A673 (cell line): ENCODE measurements around the gene TMEM38A. TPM values are rescaled to one million over a fixed set of nuclear protein-coding genes. Genes with fewer than 3 reads are reported as not detected.

Source experiments
- BruUV-seq: library from RNA; stranded (reverse); fragments of 400-500 nt; replicated peaks from 2 replicates; lab custom pipeline; 2021; lab: Mats Ljungman, UMichigan
- CTCF ChIA-PET: fragments of 300-600 bp; sonication (Branson Sonifier 250); formaldehyde crosslinking; loops from one replicate; lab custom pipeline; 2022; ENCODE audit warnings: antibody characterized with exemption; lab: Charles Lee
- POLR2A ChIA-PET: fragments of 300-600 bp; sonication (Branson Sonifier 250); formaldehyde crosslinking; loops from one replicate; lab custom pipeline; 2022; ENCODE audit warnings: antibody characterized with exemption; ENCODE audit not compliant: low non-redundant PET; lab: Charles Lee
- DNase-seq: peaks from one replicate; pipeline ENCODE4 v3.0.0-alpha.2; 2015; ENCODE audit warnings: low spot score
- H3K27ac ChIP-seq: fragments of 200-600 bp; sonication (generic); 2 replicates; pipeline ENCODE4 v1.5.1; 2016; ENCODE audit warnings: mixed run types, low read depth, mild to moderate bottlenecking, mixed read lengths, antibody characterized with exemption, low read length; ENCODE audit not compliant: poor library complexity, severe bottlenecking
- H3K27me3 ChIP-seq: fragments of 200-600 bp; sonication (generic); replicated peaks from 2 replicates; pipeline ENCODE4 v1.6.1; 2017; ENCODE audit warnings: mixed run types, low read depth, mild to moderate bottlenecking, mixed read lengths, antibody characterized with exemption, low read length; ENCODE audit not compliant: insufficient read depth, poor library complexity
- H3K36me3 ChIP-seq: fragments of 200-600 bp; sonication (generic); 2 replicates; pipeline ENCODE4 v1.6.1; 2016; ENCODE audit warnings: mixed run types, mild to moderate bottlenecking, mixed read lengths, antibody characterized with exemption, low read length; ENCODE audit not compliant: insufficient read depth, poor library complexity, severe bottlenecking
- H3K4me1 ChIP-seq: fragments of 200-600 bp; sonication (generic); 2 replicates; pipeline ENCODE4 v1.6.1; 2017; ENCODE audit warnings: mixed run types, mild to moderate bottlenecking, mixed read lengths, antibody characterized with exemption, low read length; ENCODE audit not compliant: insufficient read depth, poor library complexity, severe bottlenecking
- H3K4me3 ChIP-seq: fragments of 200-600 bp; sonication (generic); 2 replicates; pipeline ENCODE4 v1.5.1; 2016; ENCODE audit warnings: low read depth, mixed run types, mild to moderate bottlenecking, mixed read lengths, low read length; ENCODE audit not compliant: poor library complexity, severe bottlenecking
- H3K9me3 ChIP-seq: fragments of 200-600 bp; sonication (generic); 2 replicates; pipeline ENCODE4 v1.6.1; 2016; ENCODE audit warnings: mixed run types, low read depth, mild to moderate bottlenecking, mixed read lengths, antibody characterized with exemption, low read length; ENCODE audit not compliant: poor library complexity, severe bottlenecking
- EZH2 ChIP-seq: fragments of 200-600 bp; sonication (generic); IDR thresholded peaks from 2 replicates; pipeline ENCODE4 v1.6.1; 2017; ENCODE audit warnings: borderline replicate concordance, low read depth, mild to moderate bottlenecking, mixed read lengths, antibody characterized with exemption, low read length; ENCODE audit not compliant: poor library complexity, severe bottlenecking
- intact Hi-C: fragments of 100-400 bp; cut with micrococcal nuclease; formaldehyde crosslinking; loops from one replicate; pipeline ENCODE4 v1.10.0; 2022; ENCODE audit not compliant: unreplicated experiment
- total RNA-seq: library from RNA; stranded (reverse); gene quantifications from 2 replicates; pipeline ENCODE4 v1.2.3, GENCODE V29; 2021
- TF ChIP-seq, protein P1 (sequence below): fragments of 300-800, 200-600 bp; sonication (generic); conservative IDR thresholded peaks from 2 replicates; pipeline ENCODE4 v1.5.1; 2017; ENCODE audit warnings: low read depth, mild to moderate bottlenecking, antibody characterized with exemption, low read length, moderate library complexity, mixed read lengths

Gene TMEM38A
- total RNA-seq, 1 experiment from 2014 or later = 8.3 TPM

- ChIA-PET CTCF (no interaction called here), POLR2A (no interaction called here)
- Histone ChIP-seq H3K4me3 (no peak overlapping the region), H3K27ac (no peak overlapping the region), H3K27me3 (no peaks in the 10 kb centered on the region), H3K36me3 (no peaks in the 10 kb centered on the region), H3K9me3 (no peaks in the 10 kb centered on the region), H3K4me1 (peaks cover 12% of the 10 kb centered on the region)
- no peak for TF ChIP-seq EZH2
- TF ChIP-seq, protein P1, sequence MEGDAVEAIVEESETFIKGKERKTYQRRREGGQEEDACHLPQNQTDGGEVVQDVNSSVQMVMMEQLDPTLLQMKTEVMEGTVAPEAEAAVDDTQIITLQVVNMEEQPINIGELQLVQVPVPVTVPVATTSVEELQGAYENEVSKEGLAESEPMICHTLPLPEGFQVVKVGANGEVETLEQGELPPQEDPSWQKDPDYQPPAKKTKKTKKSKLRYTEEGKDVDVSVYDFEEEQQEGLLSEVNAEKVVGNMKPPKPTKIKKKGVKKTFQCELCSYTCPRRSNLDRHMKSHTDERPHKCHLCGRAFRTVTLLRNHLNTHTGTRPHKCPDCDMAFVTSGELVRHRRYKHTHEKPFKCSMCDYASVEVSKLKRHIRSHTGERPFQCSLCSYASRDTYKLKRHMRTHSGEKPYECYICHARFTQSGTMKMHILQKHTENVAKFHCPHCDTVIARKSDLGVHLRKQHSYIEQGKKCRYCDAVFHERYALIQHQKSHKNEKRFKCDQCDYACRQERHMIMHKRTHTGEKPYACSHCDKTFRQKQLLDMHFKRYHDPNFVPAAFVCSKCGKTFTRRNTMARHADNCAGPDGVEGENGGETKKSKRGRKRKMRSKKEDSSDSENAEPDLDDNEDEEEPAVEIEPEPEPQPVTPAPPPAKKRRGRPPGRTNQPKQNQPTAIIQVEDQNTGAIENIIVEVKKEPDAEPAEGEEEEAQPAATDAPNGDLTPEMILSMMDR = no peak
- BruUV-seq = no TSS peak
- intact Hi-C loops = no loop called here
- DNase-seq = no peak
Observed at GRCh38 chr19:16624236-16624635, 36.7 kb upstream of the TMEM38A start.

DNA sequence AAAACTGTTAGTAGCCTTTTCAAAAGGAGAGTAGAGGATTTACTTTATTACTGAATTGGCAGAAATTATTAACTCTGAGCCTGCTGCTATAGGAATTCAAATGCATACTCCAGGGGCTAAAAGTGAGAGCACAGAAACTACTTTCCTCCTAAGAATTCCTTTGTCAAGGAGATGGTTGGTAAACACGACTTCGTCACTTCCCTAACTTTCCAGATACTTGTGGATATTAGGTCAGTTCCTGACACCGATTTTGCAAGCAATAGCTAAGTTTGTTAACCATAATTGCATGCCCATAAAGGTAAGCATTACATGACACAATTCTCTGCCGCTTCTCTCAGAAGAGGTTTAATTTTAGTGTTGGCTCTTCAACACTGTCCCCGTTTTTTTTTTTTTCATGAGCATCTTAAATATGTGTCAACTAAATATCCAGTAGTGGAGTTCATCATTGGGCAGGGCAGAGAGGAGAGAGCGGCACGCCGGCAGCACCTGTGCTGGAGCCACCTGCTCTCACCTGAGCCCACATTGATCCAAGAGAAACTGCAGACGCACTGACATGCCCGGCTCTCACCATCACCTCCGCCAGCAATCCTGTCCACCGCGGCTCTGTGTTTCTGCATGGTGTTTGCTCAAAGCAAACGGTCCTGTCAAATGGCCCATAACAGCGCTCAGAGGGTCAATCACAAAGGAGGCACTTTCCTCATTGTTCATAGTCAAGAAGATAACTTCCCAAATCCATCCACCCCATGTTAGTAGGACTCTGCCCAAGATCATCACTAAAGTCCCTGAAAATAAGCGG lies 35.6 kb upstream of the TMEM38A start:
- H3K4me1 ChIP-seq = peaks cover 15% of the 10 kb centered on the region
- intact Hi-C loops = loop anchor here (5.0 kb wide), 2 partner anchors 53 to 452 kb away; partner anchors contain the start of genes HAUS8, MYO9B and SLC35E1
- H3K27me3 ChIP-seq = no peaks in the 10 kb centered on the region
- no peak for DNase-seq
- H3K27ac ChIP-seq = no peak overlapping the region
- POLR2A ChIA-PET = no interaction called here
- BruUV-seq = no TSS peak
- peaks cover 5% of the 10 kb centered on the region for H3K36me3 ChIP-seq
- H3K4me3 ChIP-seq = no peak overlapping the region
- no peak for TF ChIP-seq EZH2
- TF ChIP-seq, protein P1 = no peak
- no peaks in the 10 kb centered on the region for H3K9me3 ChIP-seq
- CTCF ChIA-PET = no interaction called here

DNA sequence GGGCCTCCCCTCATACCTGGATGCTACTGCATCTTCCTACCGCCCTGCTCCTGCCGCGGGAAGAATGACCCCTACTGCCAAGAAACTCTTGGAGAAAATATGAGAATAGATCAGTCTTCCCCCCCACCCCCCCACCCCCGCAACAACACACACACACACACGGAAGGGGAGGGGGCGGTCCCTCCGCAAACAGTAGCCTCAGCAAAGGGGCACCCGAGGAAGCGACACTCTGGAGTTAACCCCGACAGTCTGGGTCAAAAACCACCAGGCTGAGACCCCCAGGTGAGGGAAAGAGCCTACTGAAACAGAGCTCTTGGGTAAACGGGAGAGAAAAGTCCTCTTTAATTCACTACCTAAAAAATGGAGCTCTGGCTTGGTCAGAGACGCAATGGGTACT lies 34.1 kb upstream of the TMEM38A start:
- Histone ChIP-seq H3K27ac (peak overlapping the region; percentile 98), H3K4me1 (peaks cover 15% of the 10 kb centered on the region), H3K36me3 (peaks cover 11% of the 10 kb centered on the region), H3K9me3 (no peaks in the 10 kb centered on the region), H3K27me3 (no peaks in the 10 kb centered on the region), H3K4me3 (peak overlapping the region; percentile 100)
- DNase-seq = no peak
- no TSS peak for BruUV-seq
- ChIA-PET CTCF (interaction anchor here (1.2 kb wide), 1 partner anchor 99 kb away, joined by 3 read pairs; no protein-coding TSS in a partner anchor), POLR2A (no interaction called here)
- intact Hi-C loops = loop anchor here (5.0 kb wide), 2 partner anchors 54 to 451 kb away; partner anchors contain the start of genes HAUS8, MYO9B and SLC35E1
- TF ChIP-seq, protein P1 = no peak
- TF ChIP-seq EZH2 = no peak
